GM18517 (cell line): ENCODE data around the gene ATP1A2.

Source experiments
- ATAC-seq: cut with Tn5 transposase; IDR thresholded peaks from one replicate; pipeline ENCODE4 v1.9.1; 2021; ENCODE audit warnings: mild to moderate bottlenecking, moderate library complexity; ENCODE audit not compliant: unreplicated experiment

The ATP1A2 gene

DNA sequence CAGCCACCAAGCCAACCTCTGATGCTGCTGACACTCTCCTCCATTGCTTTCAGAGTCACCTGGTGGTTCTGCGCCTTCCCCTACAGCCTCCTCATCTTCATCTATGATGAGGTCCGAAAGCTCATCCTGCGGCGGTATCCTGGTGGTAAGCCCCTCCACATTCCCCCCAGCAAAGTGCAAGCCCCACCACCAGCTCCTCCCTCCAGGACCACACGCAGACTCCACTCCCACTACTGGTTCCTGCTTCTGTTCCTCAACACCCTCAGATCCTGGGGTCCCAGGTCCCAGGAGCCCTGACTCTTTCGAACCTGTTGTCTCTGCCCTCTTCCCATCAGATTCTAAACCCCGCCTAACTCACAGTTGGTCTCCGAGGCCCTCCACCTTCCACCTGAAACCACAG is 24.3 kb downstream of the ATP1A2 start:
- ATAC-seq = no peak

DNA sequence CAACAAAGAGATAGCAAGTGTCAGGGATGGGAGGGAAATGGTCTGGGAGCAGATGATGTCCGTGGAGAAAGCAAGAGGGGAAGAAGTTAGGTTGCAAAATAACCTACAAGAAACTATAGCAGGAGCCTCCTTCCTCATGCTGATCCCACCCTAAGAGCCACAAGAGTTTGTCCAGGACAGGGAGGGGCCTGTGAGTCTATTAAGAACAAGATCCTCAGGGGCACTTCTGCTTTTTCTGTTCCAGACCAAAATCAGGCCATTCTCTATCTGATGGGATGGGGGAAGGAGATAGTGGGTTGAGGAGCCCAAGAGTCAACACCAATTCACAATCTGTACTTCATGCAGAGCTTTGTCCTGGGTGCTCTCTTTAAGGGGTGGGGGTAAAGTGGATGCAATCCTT is 28.1 kb downstream of the ATP1A2 start:
- ATAC-seq = no peak

DNA sequence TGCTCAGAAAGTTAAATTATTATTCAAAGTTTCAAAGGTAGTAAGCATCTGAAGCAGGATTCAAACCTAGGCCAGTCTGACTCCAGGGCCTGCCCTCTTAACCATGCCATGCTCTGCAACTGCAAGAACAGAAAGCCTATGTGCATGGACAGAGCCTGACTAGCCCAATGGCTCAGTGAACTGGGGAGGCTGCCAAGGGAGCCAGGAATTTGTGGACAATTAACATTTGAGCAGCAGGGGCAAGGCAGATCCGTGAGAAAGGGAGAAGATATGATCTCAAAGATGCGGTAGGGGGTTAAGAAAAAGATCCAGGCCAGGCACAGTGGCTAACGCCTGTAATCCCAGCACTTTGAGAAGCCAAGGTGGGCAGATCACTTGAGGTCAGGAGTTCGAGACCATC is 29.4 kb downstream of the ATP1A2 start:
- ATAC-seq = no peak

DNA sequence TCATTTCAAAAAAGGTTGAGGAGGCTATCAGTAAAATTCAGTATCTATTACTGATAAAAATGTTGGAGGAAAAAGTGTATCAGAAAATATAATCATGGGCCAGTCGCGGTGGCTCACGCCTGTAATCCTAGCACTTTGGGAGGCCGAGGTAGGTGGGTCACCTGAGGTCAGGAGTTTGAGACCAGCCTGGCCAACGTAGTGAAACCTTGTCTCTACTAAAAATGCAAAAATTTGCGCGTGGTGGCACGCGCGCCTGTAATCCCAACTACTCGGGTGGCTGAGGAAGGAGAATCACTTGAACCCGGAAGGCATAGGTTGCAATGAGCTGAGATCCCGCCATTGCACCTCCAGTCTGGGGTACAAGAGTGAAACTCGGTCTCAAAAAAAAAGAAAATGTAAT is 30.5 kb downstream of the ATP1A2 start:
- ATAC-seq = no peak

GRCh38 chr1:160148121-160148520 is 32.6 kb downstream of the ATP1A2 start:
- no peak for ATAC-seq

DNA sequence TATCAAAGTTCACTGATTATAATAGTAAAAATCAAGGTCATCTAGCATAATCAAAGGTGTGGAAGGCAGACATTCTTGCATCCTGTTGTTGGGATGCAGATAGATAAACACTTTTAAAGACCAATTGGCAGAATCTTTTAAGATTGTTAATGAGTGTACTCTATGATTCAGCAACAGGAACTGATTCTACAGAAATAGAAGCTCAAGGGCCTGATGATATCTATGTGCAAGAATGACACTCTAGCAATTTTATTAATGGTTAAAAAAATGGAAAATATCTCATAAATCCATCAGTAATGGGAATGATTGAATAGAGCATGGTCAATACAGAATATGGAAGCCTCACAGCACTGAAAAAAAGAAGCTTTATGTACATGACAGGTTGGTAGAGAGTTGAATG is 33.7 kb downstream of the ATP1A2 start:
- no peak for ATAC-seq

- no peak for ATAC-seq
These were observed 34.2 kb downstream of the ATP1A2 start for GRCh38 chr1:160149716-160150115.

DNA sequence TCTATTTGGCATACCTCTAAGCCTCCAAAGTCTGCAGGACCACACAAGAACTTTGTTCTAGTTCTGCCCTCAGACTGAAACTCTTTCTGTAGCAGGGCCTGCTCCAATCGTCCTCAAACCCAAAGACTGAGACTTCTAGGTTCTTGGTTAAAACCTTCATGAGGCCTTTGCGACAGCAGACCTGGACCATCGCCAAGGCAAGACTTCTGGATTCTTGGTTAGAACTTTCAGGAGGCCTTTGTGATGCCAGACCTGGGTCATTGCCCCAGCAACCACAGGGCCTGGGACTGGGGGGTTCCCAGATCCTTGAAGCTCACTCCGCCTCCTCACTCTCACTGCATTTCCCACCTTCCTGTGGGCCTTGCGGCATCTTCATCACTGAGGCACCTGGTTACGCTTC is 35.7 kb downstream of the ATP1A2 start, which contains the start of gene ATP1A4:
TSS of gene ATP1A4 (plus strand) at position 301 of the 400 bp plus-strand sequence. CDS start 438 bp downstream, outside the sequence.
- no peak for ATAC-seq

DNA sequence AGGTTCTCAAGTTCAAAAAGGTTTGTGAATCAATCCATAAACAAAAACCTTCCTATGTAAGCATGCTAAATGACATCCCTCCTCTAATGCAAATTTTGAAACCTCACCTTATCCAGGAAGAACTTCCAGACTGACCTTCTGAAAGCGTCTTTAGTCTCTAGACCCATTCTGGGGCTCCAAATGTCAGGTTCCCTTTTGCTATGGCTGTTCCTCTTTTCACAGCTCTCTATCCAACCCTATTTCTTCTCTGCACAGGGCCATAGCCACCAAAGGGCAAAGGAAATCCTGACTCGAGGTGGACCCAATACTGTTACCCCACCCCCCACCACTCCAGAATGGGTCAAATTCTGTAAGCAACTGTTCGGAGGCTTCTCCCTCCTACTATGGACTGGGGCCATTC is 39.2 kb downstream of the ATP1A2 start:
- no peak for ATAC-seq

- ATAC-seq = no peak
These were observed 40.8 kb downstream of the ATP1A2 start for GRCh38 chr1:160156361-160156760.

DNA sequence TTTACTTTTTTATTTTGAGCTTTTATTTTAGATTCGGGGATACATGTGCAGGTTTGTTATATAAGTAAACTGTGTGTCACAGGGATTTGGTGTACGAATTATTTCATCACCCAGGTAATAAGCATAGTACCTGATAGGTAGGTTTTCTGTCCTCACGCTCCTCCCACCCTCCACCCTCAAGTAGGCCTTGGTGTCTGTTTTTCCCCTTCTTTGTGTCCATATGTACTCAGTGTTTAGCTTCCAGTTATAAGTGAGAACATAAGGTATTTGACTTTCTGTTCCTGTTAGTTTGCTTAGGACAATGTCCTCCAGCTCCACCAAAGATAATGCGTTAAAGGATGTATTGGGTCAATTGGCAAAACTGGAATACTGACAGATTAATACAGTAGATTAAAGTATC is 41.6 kb downstream of the ATP1A2 start:
- ATAC-seq = no peak

- no peak for ATAC-seq
These were observed 42.5 kb downstream of the ATP1A2 start for GRCh38 chr1:160158031-160158430.

DNA sequence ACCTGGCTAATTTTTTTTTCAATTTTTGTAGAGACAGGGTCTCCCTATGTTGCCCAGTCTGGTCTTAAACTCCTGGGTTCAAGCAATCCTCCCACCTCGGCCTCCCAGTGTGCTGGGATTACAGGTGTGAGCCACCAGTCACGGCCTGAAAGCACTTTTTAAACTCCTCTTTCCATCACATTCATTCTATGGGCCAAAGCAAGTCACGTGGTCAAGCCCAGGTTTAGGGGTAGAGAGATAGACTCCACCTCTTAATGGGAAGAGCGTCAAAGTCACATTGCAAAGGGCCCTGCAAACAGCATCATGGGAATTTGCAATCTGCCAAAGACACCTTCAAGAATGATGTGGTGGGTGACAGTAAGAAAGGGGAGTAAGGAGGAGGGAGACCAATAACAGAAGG is 43.0 kb downstream of the ATP1A2 start:
- ATAC-seq = no peak

GRCh38 chr1:160159846-160160245 is 44.3 kb downstream of the ATP1A2 start:
- no peak for ATAC-seq

- no peak for ATAC-seq
These were observed 46.6 kb downstream of the ATP1A2 start for GRCh38 chr1:160161965-160162705.

- ATAC-seq = no peak
These were observed 47.4 kb downstream of the ATP1A2 start for GRCh38 chr1:160162931-160163330.

DNA sequence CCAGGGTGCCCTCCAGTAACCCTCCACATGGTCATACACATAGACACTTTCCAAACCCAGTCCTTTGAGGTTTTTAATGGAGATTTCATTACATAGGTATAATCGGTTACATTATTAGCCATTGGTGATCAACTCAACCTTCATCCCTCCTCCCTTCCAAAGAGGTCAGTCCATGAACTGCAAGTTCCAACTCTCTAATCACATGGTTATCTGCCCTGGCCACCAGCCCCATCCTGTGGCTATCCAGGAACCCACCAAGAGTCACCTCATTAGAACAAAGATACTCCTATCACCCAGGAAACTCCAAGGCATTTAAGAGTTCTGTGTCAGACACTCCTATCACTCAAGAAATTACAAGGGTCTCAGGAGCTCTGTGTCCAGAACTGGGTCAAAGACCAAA is 48.1 kb downstream of the ATP1A2 start:
- no peak for ATAC-seq

- ATAC-seq = no peak
These were observed 48.6 kb downstream of the ATP1A2 start for GRCh38 chr1:160164121-160164520.

- ATAC-seq = no peak
These were observed 50.8 kb downstream of the ATP1A2 start for GRCh38 chr1:160166166-160166868.

DNA sequence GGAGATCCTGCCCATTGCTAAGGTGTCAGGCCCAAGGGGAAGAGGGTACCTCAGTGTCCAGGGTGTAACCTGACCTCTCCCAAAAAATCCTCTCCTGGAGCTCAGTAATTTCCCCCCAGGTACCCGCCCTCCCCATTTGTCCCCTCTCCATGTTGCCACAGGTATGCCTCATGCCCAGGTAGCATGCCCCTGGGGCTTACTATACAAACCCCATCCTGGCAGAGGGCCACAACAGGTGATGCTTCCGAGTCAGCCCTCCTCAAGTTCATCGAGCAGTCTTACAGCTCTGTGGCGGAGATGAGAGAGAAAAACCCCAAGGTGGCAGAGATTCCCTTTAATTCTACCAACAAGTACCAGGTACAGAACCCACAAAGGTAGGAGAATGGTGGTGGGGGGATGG is 51.5 kb downstream of the ATP1A2 start:
- ATAC-seq = no peak

DNA sequence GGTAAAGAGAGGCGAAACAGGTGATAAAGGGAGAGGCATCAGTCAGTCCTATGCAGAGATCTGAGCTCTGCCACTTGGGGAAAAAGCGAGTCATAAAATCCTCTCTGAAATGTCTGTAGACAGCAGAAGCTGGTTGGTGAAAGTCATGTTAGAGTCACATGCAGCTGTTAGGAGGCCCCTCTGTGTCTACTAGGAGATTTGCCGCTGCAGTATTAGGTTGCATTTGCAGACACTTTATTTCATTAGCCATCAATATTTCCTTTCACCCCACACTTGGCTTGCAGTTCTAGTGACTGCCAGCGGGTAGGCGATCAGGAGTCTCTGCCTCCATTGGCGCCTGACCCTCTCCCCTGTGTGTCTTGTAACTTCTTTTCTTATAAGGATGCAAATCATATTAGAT is 52.0 kb downstream of the ATP1A2 start:
- ATAC-seq = no peak

DNA sequence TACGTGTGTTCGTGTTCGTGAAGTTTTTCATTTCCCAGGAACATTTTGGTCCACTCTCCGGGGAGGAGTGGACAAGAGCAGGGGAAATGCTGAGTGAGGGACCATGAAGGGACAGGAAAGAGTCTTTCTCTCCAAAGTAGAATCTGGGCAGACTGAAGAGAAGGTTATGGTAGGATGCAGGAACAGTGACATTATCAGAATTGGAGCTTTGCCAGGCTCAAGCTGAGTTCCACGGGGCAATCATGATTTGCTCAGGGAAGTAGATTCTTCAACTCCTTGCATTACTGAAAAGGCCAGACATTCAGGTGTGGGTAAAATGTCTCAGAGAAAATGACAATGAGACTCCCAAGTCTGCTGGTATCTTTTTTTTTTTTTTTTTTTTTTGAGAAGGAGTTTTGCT is 52.5 kb downstream of the ATP1A2 start:
- ATAC-seq = no peak
